HG02642 (cell line): Measurements from ENCODE around the gene DEPDC4.
"Not testable (repeated sequence)": the region's sequence is repeated elsewhere in the genome, so short reads cannot be mapped to it uniquely, and the experiment has no call there.

Source experiments
- ATAC-seq: cut with Tn5 transposase; IDR thresholded peaks from one replicate; pipeline ENCODE4 v1.9.1; 2021; ENCODE audit warnings: mild to moderate bottlenecking; ENCODE audit not compliant: unreplicated experiment, poor library complexity

The DEPDC4 gene

GRCh38 chr12:100265732-100266584 lies 921 bp downstream of the DEPDC4 start:
- ATAC-seq, result peak; percentile 6

- not testable (repeated sequence) for ATAC-seq
Observed at GRCh38 chr12:100265107-100265506, 1.8 kb downstream of the DEPDC4 start.

- no peak for ATAC-seq
Observed at GRCh38 chr12:100263131-100263530, 3.7 kb downstream of the DEPDC4 start.

- no peak for ATAC-seq
Observed at GRCh38 chr12:100258127-100258526, 8.8 kb downstream of the DEPDC4 start.

GRCh38 chr12:100254876-100255275 lies 12.0 kb downstream of the DEPDC4 start:
- no peak for ATAC-seq

- no peak for ATAC-seq
Observed at GRCh38 chr12:100253437-100253836, 13.4 kb downstream of the DEPDC4 start.

GRCh38 chr12:100251917-100252316 lies 15.0 kb downstream of the DEPDC4 start:
- no peak for ATAC-seq

GRCh38 chr12:100249941-100250340 lies 16.9 kb downstream of the DEPDC4 start:
- ATAC-seq, result no peak

GRCh38 chr12:100248886-100249285 lies 18.0 kb downstream of the DEPDC4 start:
- no peak for ATAC-seq

- ATAC-seq, result no peak
Observed at GRCh38 chr12:100247765-100248164, 19.1 kb downstream of the DEPDC4 start.

GRCh38 chr12:100243137-100243536 lies 23.7 kb downstream of the DEPDC4 start:
- no peak for ATAC-seq

GRCh38 chr12:100239589-100239988 lies 27.3 kb downstream of the DEPDC4 start:
- no peak for ATAC-seq

GRCh38 chr12:100238801-100239200 lies 28.1 kb downstream of the DEPDC4 start:
- no peak for ATAC-seq

GRCh38 chr12:100234591-100235304 lies 32.1 kb downstream of the DEPDC4 start:
- no peak for ATAC-seq

GRCh38 chr12:100234166-100234565 lies 32.7 kb downstream of the DEPDC4 start:
- no peak for ATAC-seq

GRCh38 chr12:100231873-100232272 lies 35.0 kb downstream of the DEPDC4 start:
- not testable (repeated sequence) for ATAC-seq

GRCh38 chr12:100229876-100230275 lies 37.0 kb downstream of the DEPDC4 start:
- no peak for ATAC-seq

- ATAC-seq, result no peak
Observed at GRCh38 chr12:100229036-100229635, 37.7 kb downstream of the DEPDC4 start.

GRCh38 chr12:100225491-100225890 lies 41.4 kb downstream of the DEPDC4 start:
- no peak for ATAC-seq

- not testable (repeated sequence) for ATAC-seq
Observed at GRCh38 chr12:100222173-100222572, 44.7 kb downstream of the DEPDC4 start.

GRCh38 chr12:100221523-100221922 lies 45.4 kb downstream of the DEPDC4 start:
- ATAC-seq, result no peak
